ENCODE results near the gene ATP11A. TPM values are rescaled to one million over a fixed set of nuclear protein-coding genes. Genes with fewer than 3 reads are reported as not detected.

ATP11A gene
- total RNA-seq, 2 donors from 2014 or later: 122 to 140 TPM

GRCh38 chr13:112696001-112696868, 6.4 kb downstream of the ATP11A start:
- Mint-ChIP-seq H3K36me3 (ENCODE audit: low read depth) (peaks cover 16% of the 10 kb centered on the region), H3K9me3 (no peaks in the 10 kb centered on the region), H3K27me3 (ENCODE audit: insufficient read depth) (no peaks in the 10 kb centered on the region), H3K27ac (peak overlapping the region; percentile 61), H3K4me1 (peaks cover 47% of the 10 kb centered on the region), H3K4me3 (no peak overlapping the region)
- Histone ChIP-seq H3K27ac (ENCODE audit: low read depth, low read length) (no peak overlapping the region), H3K9ac (ENCODE audit: extremely low read depth, low read length, poor library complexity, severe bottlenecking) (no peak overlapping the region), H3K9me3 (ENCODE audit: control insufficient read depth, low read length) (no peaks in the 10 kb centered on the region), H3K36me3 (ENCODE audit: control insufficient read depth, insufficient read depth, low read length) (peaks cover 11% of the 10 kb centered on the region), H3K4me1 (ENCODE audit: control insufficient read depth, insufficient read depth, low read length) (peaks cover 7% of the 10 kb centered on the region), H3K4me3 (ENCODE audit: low read length) (no peak overlapping the region), H3K27me3 (ENCODE audit: control insufficient read depth, insufficient read depth, low read length, poor library complexity, severe bottlenecking) (no peaks in the 10 kb centered on the region)
- DNase-seq: peak; percentile 34
- TF ChIP-seq CTCF (conservative IDR thresholded peaks at IDR 0.05): no peak
- WGBS, 2 experiments (ENCODE audit: insufficient coverage in 1 of 2, insufficient read length in 1 of 2): 94% methylated on average over 48 to 53 of the region's 53 CpGs

- TF ChIP-seq CTCF (conservative IDR thresholded peaks at IDR 0.05): no peak
- peaks cover 7% of the 10 kb centered on the region for H3K4me1 ChIP-seq (ENCODE audit: control insufficient read depth, insufficient read depth, low read length)
- Mint-ChIP-seq H3K4me1 (peaks cover 41% of the 10 kb centered on the region), H3K27me3 (ENCODE audit: insufficient read depth) (no peaks in the 10 kb centered on the region), H3K27ac (no peak overlapping the region), H3K36me3 (ENCODE audit: low read depth) (peaks cover 17% of the 10 kb centered on the region), H3K9me3 (no peaks in the 10 kb centered on the region), H3K4me3 (no peak overlapping the region)
- DNase-seq: peak; percentile 29
- no peak overlapping the region for H3K4me3 ChIP-seq (ENCODE audit: low read length)
- no peak overlapping the region for H3K27ac ChIP-seq (ENCODE audit: low read depth, low read length)
- 94 to 97% methylated on average over 20 to 34 of the region's 34 CpGs for WGBS, 2 experiments (ENCODE audit: insufficient coverage in 1 of 2, insufficient read length in 1 of 2)
- H3K9me3 ChIP-seq (ENCODE audit: control insufficient read depth, low read length): no peaks in the 10 kb centered on the region
- H3K27me3 ChIP-seq (ENCODE audit: control insufficient read depth, insufficient read depth, low read length, poor library complexity, severe bottlenecking): no peaks in the 10 kb centered on the region
- H3K36me3 ChIP-seq (ENCODE audit: control insufficient read depth, insufficient read depth, low read length): peaks cover 11% of the 10 kb centered on the region
- H3K9ac ChIP-seq (ENCODE audit: extremely low read depth, low read length, poor library complexity, severe bottlenecking): no peak overlapping the region
Measured at GRCh38 chr13:112696869-112697465, 7.1 kb downstream of the ATP11A start.

GRCh38 chr13:112697756-112698655, 8.2 kb downstream of the ATP11A start:
- peak; percentile 41 for DNase-seq
- peaks cover 11% of the 10 kb centered on the region for H3K36me3 ChIP-seq (ENCODE audit: control insufficient read depth, insufficient read depth, low read length)
- no peaks in the 10 kb centered on the region for H3K27me3 Mint-ChIP-seq (ENCODE audit: insufficient read depth)

More at GRCh38 chr13:112697756-112698655, 8.2 kb downstream of the ATP11A start:
- Mint-ChIP-seq H3K4me3 (no peak overlapping the region), H3K36me3 (ENCODE audit: low read depth) (peaks cover 20% of the 10 kb centered on the region), H3K27ac (peak overlapping the region; percentile 55), H3K4me1 (peaks cover 39% of the 10 kb centered on the region), H3K9me3 (no peaks in the 10 kb centered on the region)
- no peak overlapping the region for H3K27ac ChIP-seq (ENCODE audit: low read depth, low read length)
- peaks cover 9% of the 10 kb centered on the region for H3K4me1 ChIP-seq (ENCODE audit: control insufficient read depth, insufficient read depth, low read length)
- H3K9ac ChIP-seq (ENCODE audit: extremely low read depth, low read length, poor library complexity, severe bottlenecking): no peak overlapping the region
- 85 to 90% methylated on average over 13 to 19 of the region's 19 CpGs for WGBS, 2 experiments (ENCODE audit: insufficient coverage in 1 of 2, insufficient read length in 1 of 2)
- H3K4me3 ChIP-seq (ENCODE audit: low read length): no peak overlapping the region
- TF ChIP-seq CTCF (conservative IDR thresholded peaks at IDR 0.05): no peak
- no peaks in the 10 kb centered on the region for H3K9me3 ChIP-seq (ENCODE audit: control insufficient read depth, low read length)
- no peaks in the 10 kb centered on the region for H3K27me3 ChIP-seq (ENCODE audit: control insufficient read depth, insufficient read depth, low read length, poor library complexity, severe bottlenecking)

Data from endodermal cell (in vitro differentiated cells).